Keratinocyte (primary cell): Measurements from ENCODE around the gene LDLR. TPM values are rescaled to one million over a fixed set of nuclear protein-coding genes. Genes with fewer than 3 reads are reported as not detected.

Experiments used
- DNase-seq: peaks from one replicate; pipeline ENCODE4 v3.0.0-alpha.2; 2011; ENCODE audit warnings: low read depth, missing footprints, low spot score
- FAIRE-seq: peaks from 2 replicates; lab custom pipeline; 2011; peaks lifted over from hg19 to GRCh38; lab: Jason Lieb, UNC
- H2AFZ ChIP-seq: 2 replicates; pipeline ENCODE4 v1.6.0; 2012; ENCODE audit warnings: low read length, control low read depth, inconsistent platforms; ENCODE audit not compliant: control insufficient read depth
- H3K27ac ChIP-seq: 2 replicates; pipeline ENCODE4 v1.5.1; 2011; ENCODE audit warnings: low read length; ENCODE audit not compliant: control insufficient read depth, insufficient read depth
- H3K27me3 ChIP-seq: 3 replicates; pipeline ENCODE4 v1.6.0; 2011; ENCODE audit warnings: low read length; ENCODE audit not compliant: control insufficient read depth, insufficient read depth; ENCODE audit errors: extremely low read depth
- H3K36me3 ChIP-seq, 2 experiments: 2 replicates in 1 of 2; 3 replicates in 1 of 2; pipeline ENCODE4 v1.5.1; 2011; ENCODE audit warnings: low read length in 2 of 2, mild to moderate bottlenecking in 1 of 2; ENCODE audit not compliant: control insufficient read depth in 2 of 2, insufficient read depth in 2 of 2; ENCODE audit errors: extremely low read depth in 1 of 2
- H3K4me1 ChIP-seq: 3 replicates; pipeline ENCODE4 v1.5.1; 2011; ENCODE audit warnings: low read length; ENCODE audit not compliant: control insufficient read depth, insufficient read depth; ENCODE audit errors: extremely low read depth
- H3K4me2 ChIP-seq: 3 replicates; pipeline ENCODE4 v1.6.0; 2011; ENCODE audit warnings: low read depth, low read length; ENCODE audit not compliant: control insufficient read depth, insufficient read depth; ENCODE audit errors: extremely low read depth
- H3K4me3 ChIP-seq, 3 experiments: fragments of 200-600 bp in 1 of 3; sonication (generic) in 1 of 3; 2 replicates in 2 of 3; 3 replicates in 1 of 3; pipeline ENCODE4 v1.5.1; 2011 to 2016; ENCODE audit warnings: low read length in 3 of 3, mild to moderate bottlenecking in 3 of 3, control low read depth in 2 of 3, inconsistent platforms in 1 of 3, low read depth in 1 of 3, mixed read lengths in 1 of 3, mixed run types in 1 of 3, moderate library complexity in 1 of 3; ENCODE audit not compliant: control insufficient read depth in 2 of 3, insufficient read depth in 2 of 3; ENCODE audit errors: extremely low read depth in 1 of 3
- H3K79me2 ChIP-seq: 2 replicates; pipeline ENCODE4 v1.6.0; 2012; ENCODE audit warnings: low read length; ENCODE audit not compliant: control insufficient read depth, insufficient read depth
- H3K9ac ChIP-seq: 3 replicates; pipeline ENCODE4 v1.6.0; 2011; ENCODE audit warnings: low read length; ENCODE audit not compliant: control insufficient read depth, insufficient read depth; ENCODE audit errors: extremely low read depth
- H3K9me1 ChIP-seq: 3 replicates; pipeline ENCODE4 v1.6.0; 2011; ENCODE audit warnings: low read length; ENCODE audit not compliant: control insufficient read depth, insufficient read depth; ENCODE audit errors: extremely low read depth
- H3K9me3 ChIP-seq: 2 replicates; pipeline ENCODE4 v1.5.1; 2012; ENCODE audit warnings: low read depth, low read length; ENCODE audit not compliant: control insufficient read depth
- H4K20me1 ChIP-seq: 3 replicates; pipeline ENCODE4 v1.6.0; 2011; ENCODE audit warnings: low read length; ENCODE audit not compliant: control insufficient read depth, insufficient read depth; ENCODE audit errors: extremely low read depth
- EZH2 ChIP-seq: IDR thresholded peaks from one replicate; pipeline ENCODE4 v1.6.1; 2012; ENCODE audit warnings: inconsistent platforms, mild to moderate bottlenecking, low read length, moderate library complexity
- dilution Hi-C: fragments of 300-500 bp; cut with MboI; formaldehyde crosslinking; loops from one replicate; pipeline ENCODE4 v1.7.0; 2020; ENCODE audit warnings: low sequenced_read_pairs; ENCODE audit not compliant: extremely low pct_ligation_motif_present
- polyA plus RNA-seq, 5 experiments: library from polyadenylated mRNA; depleted of rRNA in 3 of 5; stranded (reverse) in 3 of 5; stranded (forward) in 1 of 5; unstranded in 1 of 5; fragments of >200 nt; gene quantifications; 1 replicate in 1 of 5; 2 replicates in 3 of 5; 3 replicates in 1 of 5; pipeline versions ENCODE4 v1.2.1 to v1.2.3, GENCODE V29; 2011 to 2012; ENCODE audit warnings: missing spikeins in 2 of 5, low read depth in 1 of 5, low replicate concordance in 1 of 5
- TF ChIP-seq, protein P1 (sequence below), 3 experiments: IDR thresholded peaks in 1 of 3; conservative IDR thresholded peaks in 1 of 3; optimal IDR thresholded peaks in 1 of 3; 2 replicates in 2 of 3; 3 replicates in 1 of 3; pipeline versions ENCODE3 to v1.5.1; 2011; ENCODE audit warnings: low read length in 3 of 3, mild to moderate bottlenecking in 3 of 3, moderate library complexity in 2 of 3, control low read depth in 1 of 3, inconsistent platforms in 1 of 3; ENCODE audit not compliant: insufficient read depth in 2 of 3; ENCODE audit errors: extremely low read depth in 1 of 3

The LDLR gene
- polyA plus RNA-seq, 1 donor (not counting 4 experiments of a cell fraction or from before 2014, with no cell fraction given) = 241 TPM

DNA sequence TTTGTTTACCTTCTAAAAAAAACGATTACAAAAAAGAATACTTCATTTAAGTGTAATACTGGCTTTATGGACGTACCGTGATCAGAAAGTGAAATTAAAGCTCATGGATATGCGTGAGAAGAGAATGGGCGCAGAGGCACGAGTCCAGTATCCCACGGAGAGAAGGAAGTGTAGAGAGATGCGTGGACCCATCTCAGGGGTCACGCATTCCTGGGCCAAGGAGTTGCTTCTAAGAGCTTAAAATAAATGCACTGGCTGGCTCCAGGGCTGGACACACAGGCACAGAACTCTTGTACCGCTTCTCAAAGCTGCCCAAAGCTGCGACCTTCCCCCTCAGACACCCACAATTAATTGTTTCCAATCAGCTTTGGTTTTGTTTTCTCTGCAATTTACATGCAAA lies 75.0 kb downstream of the LDLR start:
- H3K4me3 ChIP-seq = no peak overlapping the region
- dilution Hi-C loops = no loop called here
- H3K36me3 ChIP-seq = no peaks in the 10 kb centered on the region
- peaks cover 16% of the 10 kb centered on the region for H3K4me1 ChIP-seq
- H3K9me3 ChIP-seq = no peaks in the 10 kb centered on the region
- H3K79me2 ChIP-seq = no peaks in the 10 kb centered on the region
- no peaks in the 10 kb centered on the region for H3K27me3 ChIP-seq
- no peaks in the 10 kb centered on the region for H4K20me1 ChIP-seq
- H3K27ac ChIP-seq = no peak overlapping the region
- TF ChIP-seq EZH2 = no peak
- TF ChIP-seq, protein P1, sequence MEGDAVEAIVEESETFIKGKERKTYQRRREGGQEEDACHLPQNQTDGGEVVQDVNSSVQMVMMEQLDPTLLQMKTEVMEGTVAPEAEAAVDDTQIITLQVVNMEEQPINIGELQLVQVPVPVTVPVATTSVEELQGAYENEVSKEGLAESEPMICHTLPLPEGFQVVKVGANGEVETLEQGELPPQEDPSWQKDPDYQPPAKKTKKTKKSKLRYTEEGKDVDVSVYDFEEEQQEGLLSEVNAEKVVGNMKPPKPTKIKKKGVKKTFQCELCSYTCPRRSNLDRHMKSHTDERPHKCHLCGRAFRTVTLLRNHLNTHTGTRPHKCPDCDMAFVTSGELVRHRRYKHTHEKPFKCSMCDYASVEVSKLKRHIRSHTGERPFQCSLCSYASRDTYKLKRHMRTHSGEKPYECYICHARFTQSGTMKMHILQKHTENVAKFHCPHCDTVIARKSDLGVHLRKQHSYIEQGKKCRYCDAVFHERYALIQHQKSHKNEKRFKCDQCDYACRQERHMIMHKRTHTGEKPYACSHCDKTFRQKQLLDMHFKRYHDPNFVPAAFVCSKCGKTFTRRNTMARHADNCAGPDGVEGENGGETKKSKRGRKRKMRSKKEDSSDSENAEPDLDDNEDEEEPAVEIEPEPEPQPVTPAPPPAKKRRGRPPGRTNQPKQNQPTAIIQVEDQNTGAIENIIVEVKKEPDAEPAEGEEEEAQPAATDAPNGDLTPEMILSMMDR (optimal IDR thresholded peaks at IDR 0.05 in 1 of 3, IDR thresholded peaks at IDR 0.05 in 1 of 3, conservative IDR thresholded peaks at IDR 0.05 in 1 of 3; ENCODE audit: extremely low read depth in 1 of 3, insufficient read depth in 2 of 3, low read length in 3 of 3) = no peak
- FAIRE-seq (no peak), DNase-seq (no peak)
- no peak overlapping the region for H2AFZ ChIP-seq
- no peak overlapping the region for H3K9ac ChIP-seq
- H3K4me2 ChIP-seq = no peak overlapping the region
- no peaks in the 10 kb centered on the region for H3K9me1 ChIP-seq

DNA sequence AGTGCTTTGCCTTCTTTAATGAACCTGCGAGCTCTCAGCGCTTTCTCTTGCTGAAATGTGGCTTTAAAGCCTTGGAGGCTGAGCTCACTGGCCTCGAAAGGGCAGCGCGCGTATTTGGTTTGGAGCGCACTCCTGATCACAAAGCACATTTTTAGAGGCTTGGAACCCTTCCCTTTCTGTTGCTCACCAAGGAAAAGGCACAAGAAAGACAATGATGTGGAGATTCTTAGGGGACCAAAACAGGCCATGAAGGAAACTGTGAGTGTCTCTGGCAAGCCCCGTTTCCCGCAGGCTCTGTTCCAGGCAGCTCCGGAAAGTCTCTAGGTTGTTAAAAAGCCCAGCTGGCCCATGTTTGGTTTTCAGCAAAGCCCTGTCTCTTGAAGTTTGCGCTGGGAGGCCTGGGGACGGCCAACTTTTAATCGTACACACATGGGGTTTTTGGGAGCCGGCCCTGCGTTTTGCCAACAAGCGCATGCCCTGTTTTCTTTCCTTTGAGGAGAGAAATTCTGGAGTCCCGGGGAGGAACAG lies 75.7 kb downstream of the LDLR start:
- H4K20me1 ChIP-seq = no peaks in the 10 kb centered on the region
- no peak overlapping the region for H2AFZ ChIP-seq
- no peaks in the 10 kb centered on the region for H3K9me1 ChIP-seq
- TF ChIP-seq, protein P1 (optimal IDR thresholded peaks at IDR 0.05 in 1 of 3, IDR thresholded peaks at IDR 0.05 in 1 of 3, conservative IDR thresholded peaks at IDR 0.05 in 1 of 3; ENCODE audit: extremely low read depth in 1 of 3, insufficient read depth in 2 of 3, low read length in 3 of 3) = no peak
- TF ChIP-seq EZH2 = no peak
- H3K9me3 ChIP-seq = no peaks in the 10 kb centered on the region
- no peak overlapping the region for H3K4me3 ChIP-seq
- FAIRE-seq = no peak
- H3K79me2 ChIP-seq = no peaks in the 10 kb centered on the region
- dilution Hi-C loops = no loop called here
- DNase-seq = no peak
- H3K27ac ChIP-seq = no peak overlapping the region
- H3K4me2 ChIP-seq = no peak overlapping the region
- peaks cover 16% of the 10 kb centered on the region for H3K4me1 ChIP-seq
- H3K27me3 ChIP-seq = no peaks in the 10 kb centered on the region
- H3K36me3 ChIP-seq = no peaks in the 10 kb centered on the region
- H3K9ac ChIP-seq = no peak overlapping the region
